GM23338 (cell line): ENCODE measurements around the gene NEURL1. TPM values are rescaled to one million over a fixed set of nuclear protein-coding genes. Genes with fewer than 3 reads are reported as not detected.

Experiments
- ATAC-seq: fragments of 200-7000 bp; cut with Tn5 transposase; 3 replicates; pipeline ENCODE4 v1.9.1; 2020
- DNase-seq: peaks from one replicate; pipeline ENCODE4 v3.0.0-alpha.2; 2015; ENCODE audit warnings: low spot score
- H2AFZ ChIP-seq: fragments of 200-600 bp; sonication (generic); 2 replicates; pipeline ENCODE4 v1.8.0; 2016; ENCODE audit warnings: antibody characterized with exemption, mild to moderate bottlenecking, moderate library complexity
- H3F3A ChIP-seq: fragments of 200-600 bp; sonication (generic); replicated peaks from 2 replicates; pipeline ENCODE4 v1.8.0; 2017; ENCODE audit warnings: antibody characterized with exemption, mixed run types, low read depth
- H3K27ac ChIP-seq: fragments of 200-600 bp; sonication (generic); 2 replicates; pipeline ENCODE4 v1.6.1; 2016; ENCODE audit warnings: low read depth
- H3K27me3 ChIP-seq: fragments of 200-600 bp; sonication (generic); 2 replicates; pipeline ENCODE4 v1.8.0; 2016; ENCODE audit warnings: mild to moderate bottlenecking, mixed run types, moderate library complexity; ENCODE audit not compliant: insufficient read depth
- H3K36me3 ChIP-seq: fragments of 200-600 bp; sonication (generic); 2 replicates; pipeline ENCODE4 v1.8.0; 2016; ENCODE audit warnings: mild to moderate bottlenecking; ENCODE audit not compliant: insufficient read depth
- H3K4me1 ChIP-seq: fragments of 200-600 bp; sonication (generic); 2 replicates; pipeline ENCODE4 v1.8.0; 2016; ENCODE audit warnings: mild to moderate bottlenecking, moderate library complexity; ENCODE audit not compliant: insufficient read depth
- H3K4me2 ChIP-seq: fragments of 200-600 bp; sonication (generic); 2 replicates; pipeline ENCODE4 v1.7.1; 2017; ENCODE audit warnings: mixed run types
- H3K4me3 ChIP-seq: fragments of 200-600 bp; sonication (generic); 2 replicates; pipeline ENCODE4 v1.6.1; 2016; ENCODE audit warnings: mixed run types
- H3K79me2 ChIP-seq: fragments of 200-600 bp; sonication (generic); replicated peaks from 2 replicates; pipeline ENCODE4 v1.8.0; 2017; ENCODE audit warnings: mild to moderate bottlenecking; ENCODE audit not compliant: insufficient read depth
- H3K9me2 ChIP-seq: fragments of 200-600 bp; sonication (generic); 2 replicates; pipeline ENCODE4 v1.8.0; 2017; ENCODE audit not compliant: insufficient read depth
- H4K20me1 ChIP-seq: fragments of 200-600 bp; sonication (generic); replicated peaks from 2 replicates; pipeline ENCODE4 v1.8.0; 2017; ENCODE audit warnings: mild to moderate bottlenecking; ENCODE audit not compliant: insufficient read depth
- H3K27ac Mint-ChIP-seq: 2 replicates; pipeline ENCODE4 v1.8.0; 2020; ENCODE audit warnings: inconsistent platforms, mild to moderate bottlenecking, moderate library complexity, mixed read lengths
- H3K27me3 Mint-ChIP-seq: 3 replicates; pipeline ENCODE4 v1.8.0; 2022; ENCODE audit warnings: low read depth, mild to moderate bottlenecking, moderate library complexity, mixed read lengths, inconsistent platforms; ENCODE audit not compliant: insufficient read depth, poor library complexity
- H3K36me3 Mint-ChIP-seq: 3 replicates; pipeline ENCODE4 v1.8.0; 2021; ENCODE audit warnings: low read depth, mild to moderate bottlenecking, inconsistent platforms, moderate library complexity, mixed read lengths
- H3K4me1 Mint-ChIP-seq: 3 replicates; pipeline ENCODE4 v1.8.0; 2020; ENCODE audit warnings: mild to moderate bottlenecking, inconsistent platforms, mixed read lengths
- H3K4me3 Mint-ChIP-seq: 3 replicates; pipeline ENCODE4 v1.8.0; 2021; ENCODE audit warnings: moderate library complexity, mild to moderate bottlenecking, inconsistent platforms, mixed read lengths
- H3K9me3 Mint-ChIP-seq: 3 replicates; pipeline ENCODE4 v1.8.0; 2020; ENCODE audit warnings: moderate library complexity, mild to moderate bottlenecking, inconsistent platforms, mixed read lengths
- JUNB ChIP-seq: IDR thresholded peaks from one replicate; pipeline ENCODE4 v1.6.1; 2016; ENCODE audit warnings: antibody characterized with exemption; ENCODE audit not compliant: unreplicated experiment
- NANOG ChIP-seq: IDR thresholded peaks from 2 replicates; pipeline ENCODE4 v1.6.1; 2016; ENCODE audit warnings: antibody characterized with exemption, borderline replicate concordance
- POLR2AphosphoS5 ChIP-seq: IDR thresholded peaks from 2 replicates; pipeline ENCODE4 v1.6.1; 2016; ENCODE audit warnings: antibody characterized with exemption, low read depth
- ZNF114 ChIP-seq: fragments of 250-450 bp; sonication (Bioruptor Pico); IDR thresholded peaks from 2 replicates; pipeline ENCODE4 v1.5.0; 2020; ENCODE audit warnings: mild to moderate bottlenecking, moderate library complexity
- polyA plus RNA-seq: library from polyadenylated mRNA; unstranded; fragments of >200 nt; fragmentation: Nextera tagmentation; extraction: Ambion mirVana; gene quantifications from 2 replicates; pipeline ENCODE4 v1.2.1, GENCODE V29; 2016
- total RNA-seq: library from RNA; depleted of rRNA; stranded (reverse); fragments of >200 nt; shearing (Covaris generic); gene quantifications from 2 replicates; pipeline ENCODE4 v1.2.3, GENCODE V29; 2014
- TF ChIP-seq, protein P1 (sequence below): IDR thresholded peaks from one replicate; pipeline ENCODE4 v1.6.1; 2018; ENCODE audit warnings: antibody characterized with exemption; ENCODE audit not compliant: unreplicated experiment
- TF ChIP-seq, protein P2 (sequence below), 2 experiments: fragments of 200-600 bp in 1 of 2; sonication (generic) in 1 of 2; conservative IDR thresholded peaks; 2 replicates each; pipeline versions ENCODE4 v1.5.1 to v1.6.1; 2016 to 2017; ENCODE audit warnings: antibody characterized with exemption in 2 of 2, low read depth in 2 of 2, mild to moderate bottlenecking in 2 of 2, moderate library complexity in 1 of 2

NEURL1 gene
- total and polyA plus RNA-seq, 2 experiments from 2014 or later = 0.82 to 1.1 TPM

GRCh38 chr10:103602852-103603155, 109.3 kb downstream of the NEURL1 start:
- peaks cover 10% of the 10 kb centered on the region for H3K36me3 Mint-ChIP-seq
- Histone ChIP-seq H3K4me1 (peaks cover 4% of the 10 kb centered on the region; the same call in 1 of the 2 replicates), H3K9me2 (no peaks in the 10 kb centered on the region), H3F3A (no peaks in the 10 kb centered on the region), H3K27ac (no peak overlapping the region), H3K4me3 (no peak overlapping the region), H3K4me2 (no peak overlapping the region), H3K27me3 (no peaks in the 10 kb centered on the region), H3K36me3 (0 out of 2 replicates have a peak, but pooled peaks cover 3% of the 10 kb centered on the region), H2AFZ (no peak overlapping the region), H4K20me1 (no peaks in the 10 kb centered on the region), H3K79me2 (no peaks in the 10 kb centered on the region)
- TF ChIP-seq ZNF114 (no peak), NANOG (no peak), POLR2AphosphoS5 (no peak)
- TF ChIP-seq, protein P1, sequence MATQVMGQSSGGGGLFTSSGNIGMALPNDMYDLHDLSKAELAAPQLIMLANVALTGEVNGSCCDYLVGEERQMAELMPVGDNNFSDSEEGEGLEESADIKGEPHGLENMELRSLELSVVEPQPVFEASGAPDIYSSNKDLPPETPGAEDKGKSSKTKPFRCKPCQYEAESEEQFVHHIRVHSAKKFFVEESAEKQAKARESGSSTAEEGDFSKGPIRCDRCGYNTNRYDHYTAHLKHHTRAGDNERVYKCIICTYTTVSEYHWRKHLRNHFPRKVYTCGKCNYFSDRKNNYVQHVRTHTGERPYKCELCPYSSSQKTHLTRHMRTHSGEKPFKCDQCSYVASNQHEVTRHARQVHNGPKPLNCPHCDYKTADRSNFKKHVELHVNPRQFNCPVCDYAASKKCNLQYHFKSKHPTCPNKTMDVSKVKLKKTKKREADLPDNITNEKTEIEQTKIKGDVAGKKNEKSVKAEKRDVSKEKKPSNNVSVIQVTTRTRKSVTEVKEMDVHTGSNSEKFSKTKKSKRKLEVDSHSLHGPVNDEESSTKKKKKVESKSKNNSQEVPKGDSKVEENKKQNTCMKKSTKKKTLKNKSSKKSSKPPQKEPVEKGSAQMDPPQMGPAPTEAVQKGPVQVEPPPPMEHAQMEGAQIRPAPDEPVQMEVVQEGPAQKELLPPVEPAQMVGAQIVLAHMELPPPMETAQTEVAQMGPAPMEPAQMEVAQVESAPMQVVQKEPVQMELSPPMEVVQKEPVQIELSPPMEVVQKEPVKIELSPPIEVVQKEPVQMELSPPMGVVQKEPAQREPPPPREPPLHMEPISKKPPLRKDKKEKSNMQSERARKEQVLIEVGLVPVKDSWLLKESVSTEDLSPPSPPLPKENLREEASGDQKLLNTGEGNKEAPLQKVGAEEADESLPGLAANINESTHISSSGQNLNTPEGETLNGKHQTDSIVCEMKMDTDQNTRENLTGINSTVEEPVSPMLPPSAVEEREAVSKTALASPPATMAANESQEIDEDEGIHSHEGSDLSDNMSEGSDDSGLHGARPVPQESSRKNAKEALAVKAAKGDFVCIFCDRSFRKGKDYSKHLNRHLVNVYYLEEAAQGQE = no peak
- H3K27me3 Mint-ChIP-seq = peaks cover 9% of the 10 kb centered on the region
- ATAC-seq = no peak
- peaks cover 11% of the 10 kb centered on the region for H3K9me3 Mint-ChIP-seq
- no peak overlapping the region for H3K4me3 Mint-ChIP-seq
- H3K4me1 Mint-ChIP-seq = peaks cover 9% of the 10 kb centered on the region; the same call in 2 of the 3 replicates
- no peak for DNase-seq
- no peak overlapping the region for H3K27ac Mint-ChIP-seq

GRCh38 chr10:103603382-103603781, 109.9 kb downstream of the NEURL1 start:
- no peak overlapping the region for H2AFZ ChIP-seq
- Mint-ChIP-seq H3K4me3 (no peak overlapping the region), H3K27ac (no peak overlapping the region), H3K27me3 (peaks cover 5% of the 10 kb centered on the region), H3K36me3 (peaks cover 15% of the 10 kb centered on the region), H3K9me3 (peaks cover 15% of the 10 kb centered on the region), H3K4me1 (peaks cover 7% of the 10 kb centered on the region; the same call in 2 of the 3 replicates)
- H4K20me1 ChIP-seq = no peaks in the 10 kb centered on the region
- no peaks in the 10 kb centered on the region for H3F3A ChIP-seq
- ATAC-seq (no peak), DNase-seq (no peak)
- no peaks in the 10 kb centered on the region for H3K9me2 ChIP-seq
- H3K4me2 ChIP-seq = no peak overlapping the region
- peaks cover 3% of the 10 kb centered on the region; the same call in 1 of the 2 replicates for H3K4me1 ChIP-seq
- no peak overlapping the region for H3K4me3 ChIP-seq
- no peak for TF ChIP-seq ZNF114
- TF ChIP-seq JUNB = no peak
- TF ChIP-seq, protein P2, sequence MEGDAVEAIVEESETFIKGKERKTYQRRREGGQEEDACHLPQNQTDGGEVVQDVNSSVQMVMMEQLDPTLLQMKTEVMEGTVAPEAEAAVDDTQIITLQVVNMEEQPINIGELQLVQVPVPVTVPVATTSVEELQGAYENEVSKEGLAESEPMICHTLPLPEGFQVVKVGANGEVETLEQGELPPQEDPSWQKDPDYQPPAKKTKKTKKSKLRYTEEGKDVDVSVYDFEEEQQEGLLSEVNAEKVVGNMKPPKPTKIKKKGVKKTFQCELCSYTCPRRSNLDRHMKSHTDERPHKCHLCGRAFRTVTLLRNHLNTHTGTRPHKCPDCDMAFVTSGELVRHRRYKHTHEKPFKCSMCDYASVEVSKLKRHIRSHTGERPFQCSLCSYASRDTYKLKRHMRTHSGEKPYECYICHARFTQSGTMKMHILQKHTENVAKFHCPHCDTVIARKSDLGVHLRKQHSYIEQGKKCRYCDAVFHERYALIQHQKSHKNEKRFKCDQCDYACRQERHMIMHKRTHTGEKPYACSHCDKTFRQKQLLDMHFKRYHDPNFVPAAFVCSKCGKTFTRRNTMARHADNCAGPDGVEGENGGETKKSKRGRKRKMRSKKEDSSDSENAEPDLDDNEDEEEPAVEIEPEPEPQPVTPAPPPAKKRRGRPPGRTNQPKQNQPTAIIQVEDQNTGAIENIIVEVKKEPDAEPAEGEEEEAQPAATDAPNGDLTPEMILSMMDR (conservative IDR thresholded peaks at IDR 0.05; ENCODE audit: low read depth in 2 of 2) = no peak
- no peak overlapping the region for H3K27ac ChIP-seq
- H3K36me3 ChIP-seq = 0 out of 2 replicates have a peak, but pooled peaks cover 3% of the 10 kb centered on the region
- H3K79me2 ChIP-seq = no peaks in the 10 kb centered on the region
- H3K27me3 ChIP-seq = no peaks in the 10 kb centered on the region
